ENCODE results near the gene CDC27.
"Not testable (repeated sequence)": the region's sequence is repeated elsewhere in the genome, so short reads cannot be mapped to it uniquely, and the experiment has no call there.

Gene CDC27, protein sequence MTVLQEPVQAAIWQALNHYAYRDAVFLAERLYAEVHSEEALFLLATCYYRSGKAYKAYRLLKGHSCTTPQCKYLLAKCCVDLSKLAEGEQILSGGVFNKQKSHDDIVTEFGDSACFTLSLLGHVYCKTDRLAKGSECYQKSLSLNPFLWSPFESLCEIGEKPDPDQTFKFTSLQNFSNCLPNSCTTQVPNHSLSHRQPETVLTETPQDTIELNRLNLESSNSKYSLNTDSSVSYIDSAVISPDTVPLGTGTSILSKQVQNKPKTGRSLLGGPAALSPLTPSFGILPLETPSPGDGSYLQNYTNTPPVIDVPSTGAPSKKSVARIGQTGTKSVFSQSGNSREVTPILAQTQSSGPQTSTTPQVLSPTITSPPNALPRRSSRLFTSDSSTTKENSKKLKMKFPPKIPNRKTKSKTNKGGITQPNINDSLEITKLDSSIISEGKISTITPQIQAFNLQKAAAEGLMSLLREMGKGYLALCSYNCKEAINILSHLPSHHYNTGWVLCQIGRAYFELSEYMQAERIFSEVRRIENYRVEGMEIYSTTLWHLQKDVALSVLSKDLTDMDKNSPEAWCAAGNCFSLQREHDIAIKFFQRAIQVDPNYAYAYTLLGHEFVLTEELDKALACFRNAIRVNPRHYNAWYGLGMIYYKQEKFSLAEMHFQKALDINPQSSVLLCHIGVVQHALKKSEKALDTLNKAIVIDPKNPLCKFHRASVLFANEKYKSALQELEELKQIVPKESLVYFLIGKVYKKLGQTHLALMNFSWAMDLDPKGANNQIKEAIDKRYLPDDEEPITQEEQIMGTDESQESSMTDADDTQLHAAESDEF

DNA sequence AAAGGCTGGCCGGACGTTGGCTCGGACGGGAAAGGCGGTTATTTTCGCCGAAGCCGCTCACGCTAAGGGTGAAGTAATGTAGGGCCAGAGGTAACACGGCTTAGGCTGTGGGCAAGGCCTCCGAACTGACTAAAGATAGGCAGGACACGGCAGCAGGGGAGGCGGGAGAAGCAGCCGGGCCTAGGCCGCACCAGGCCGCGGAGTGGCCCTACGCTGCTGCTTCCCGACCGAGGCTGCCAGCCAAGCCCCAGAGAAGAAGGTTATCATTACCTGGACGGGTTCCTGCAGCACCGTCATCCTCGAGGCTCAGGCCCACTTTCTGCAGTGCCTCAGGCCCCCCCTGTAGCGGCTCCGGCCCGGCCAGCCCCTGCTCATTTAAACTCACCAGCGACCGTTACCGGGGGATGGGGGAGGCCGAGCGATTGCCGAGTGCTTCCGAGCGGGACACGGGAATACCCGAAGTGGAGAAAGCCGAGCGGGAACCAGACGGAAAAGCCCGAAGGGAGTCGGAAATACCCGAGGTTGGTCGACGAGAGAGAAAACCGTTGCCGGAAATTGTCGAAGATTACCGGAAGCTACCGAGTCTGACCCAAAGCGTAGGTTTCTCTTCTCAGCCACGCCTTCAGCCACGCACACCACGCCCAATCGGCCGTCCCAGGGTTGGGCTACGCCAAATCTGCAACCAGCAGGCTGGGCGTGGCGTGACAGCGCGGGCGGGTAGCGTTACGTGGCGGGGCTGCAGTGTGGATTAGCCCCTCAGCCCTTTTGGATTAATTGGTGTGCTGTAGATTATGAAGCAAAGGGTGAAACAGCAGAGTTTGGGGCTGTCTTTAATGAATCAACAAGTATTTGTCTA lies at the start of gene CDC27:
TSS of gene CDC27 (minus strand) at position 420 of the 856 bp plus-strand sequence. CDS start at position 297, 123 bp downstream.
- DNase-seq (ENCODE audit: low spot score): peak; percentile 100

- no peak for DNase-seq (ENCODE audit: low spot score)
Measured at GRCh38 chr17:47238321-47239010, 49.4 kb upstream of the CDC27 start.

- DNase-seq (ENCODE audit: low spot score): no peak
Measured at GRCh38 chr17:47237841-47238240, 48.7 kb upstream of the CDC27 start.

DNA sequence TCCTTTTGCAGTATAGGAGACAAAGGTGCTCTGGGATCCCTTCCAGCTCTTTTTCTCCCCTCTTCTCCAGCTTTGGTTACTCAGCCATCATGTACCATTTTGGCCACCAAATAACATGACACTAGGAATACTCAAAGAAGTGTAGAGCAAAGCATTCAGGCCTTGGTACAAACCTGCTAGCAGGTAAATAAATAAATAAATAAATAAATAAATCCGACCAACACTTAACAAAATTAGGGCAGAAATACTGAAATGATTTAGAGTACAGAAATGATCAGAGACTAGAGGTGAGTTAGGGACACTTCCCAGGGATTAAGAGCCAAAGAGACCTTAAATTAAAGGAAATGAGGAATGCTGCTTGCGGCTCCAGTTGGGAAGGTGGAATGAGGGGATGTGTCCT lies 46.8 kb upstream of the CDC27 start:
- no peak for DNase-seq (ENCODE audit: low spot score)

DNA sequence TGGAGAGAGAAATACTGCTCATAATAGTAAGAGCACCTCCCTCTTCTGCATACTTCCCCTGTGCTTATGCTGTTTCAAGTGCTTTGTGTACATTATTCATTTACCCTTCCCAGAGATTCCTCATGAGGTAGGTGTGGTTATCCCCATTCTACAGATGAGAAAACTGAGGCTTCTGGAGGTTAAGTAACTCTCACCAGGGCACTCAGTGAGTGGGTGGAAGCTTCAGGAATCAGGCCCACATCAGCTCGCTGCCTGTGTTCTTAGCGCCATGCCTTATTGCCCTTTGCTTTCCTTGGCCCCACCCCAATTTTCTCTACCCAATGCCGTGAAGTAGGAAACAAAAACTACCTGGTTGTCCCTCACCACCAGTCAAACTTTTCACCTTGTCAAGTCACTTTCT lies 46.4 kb upstream of the CDC27 start:
- no peak for DNase-seq (ENCODE audit: low spot score)

GRCh38 chr17:47232465-47232864 lies 43.4 kb upstream of the CDC27 start:
- DNase-seq (ENCODE audit: low spot score): no peak

GRCh38 chr17:47231866-47232265 lies 42.8 kb upstream of the CDC27 start:
- no peak for DNase-seq (ENCODE audit: low spot score)

DNA sequence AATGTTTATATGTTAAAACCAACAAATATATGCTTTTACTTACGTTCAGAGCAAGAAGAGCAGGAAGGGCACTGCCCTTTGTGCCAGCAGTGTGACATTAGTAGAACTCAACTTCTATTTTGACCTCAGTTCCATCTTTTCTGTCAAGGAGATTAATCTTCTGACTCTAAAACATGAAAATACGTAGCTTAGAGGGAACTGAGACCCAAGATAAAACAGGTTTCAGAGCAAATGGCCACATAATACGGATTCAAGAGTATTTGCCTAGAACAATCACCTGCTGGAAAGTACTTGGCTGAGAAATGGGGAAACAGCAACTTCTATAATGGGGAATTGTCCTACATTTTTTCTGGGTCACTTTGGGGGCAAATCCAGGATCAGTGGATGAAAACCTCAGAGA lies 42.2 kb upstream of the CDC27 start:
- no peak for DNase-seq (ENCODE audit: low spot score)

DNA sequence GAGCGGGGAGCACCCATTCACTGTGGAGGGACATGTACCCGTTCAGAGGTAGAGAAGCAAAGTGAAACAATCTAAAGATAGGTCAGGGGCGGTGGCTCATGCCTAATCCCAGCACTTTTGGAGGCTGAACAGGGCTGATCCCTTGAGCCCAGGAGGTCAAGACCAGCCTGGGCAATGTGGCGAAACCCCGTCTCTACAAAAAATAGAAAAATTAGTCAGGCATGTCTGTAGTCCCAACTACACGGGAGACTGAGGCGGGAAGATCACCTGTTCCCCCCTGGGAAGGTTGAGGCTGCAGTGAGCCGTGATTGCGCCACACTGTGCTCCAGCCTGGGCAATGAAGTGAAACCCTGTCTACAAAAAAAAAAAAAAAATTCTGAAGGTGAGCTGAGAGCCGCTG lies 41.8 kb upstream of the CDC27 start:
- no peak for DNase-seq (ENCODE audit: low spot score)

GRCh38 chr17:47229535-47230443 lies 40.7 kb upstream of the CDC27 start:
- peak; percentile 86 for DNase-seq (ENCODE audit: low spot score)

GRCh38 chr17:47227862-47228261 lies 38.8 kb upstream of the CDC27 start:
- no peak for DNase-seq (ENCODE audit: low spot score)

- no peak for DNase-seq (ENCODE audit: low spot score)
Measured at GRCh38 chr17:47225911-47226688, 37.0 kb upstream of the CDC27 start.

- DNase-seq (ENCODE audit: low spot score): peak; percentile 73
Measured at GRCh38 chr17:47225436-47225858, 36.4 kb upstream of the CDC27 start.

DNA sequence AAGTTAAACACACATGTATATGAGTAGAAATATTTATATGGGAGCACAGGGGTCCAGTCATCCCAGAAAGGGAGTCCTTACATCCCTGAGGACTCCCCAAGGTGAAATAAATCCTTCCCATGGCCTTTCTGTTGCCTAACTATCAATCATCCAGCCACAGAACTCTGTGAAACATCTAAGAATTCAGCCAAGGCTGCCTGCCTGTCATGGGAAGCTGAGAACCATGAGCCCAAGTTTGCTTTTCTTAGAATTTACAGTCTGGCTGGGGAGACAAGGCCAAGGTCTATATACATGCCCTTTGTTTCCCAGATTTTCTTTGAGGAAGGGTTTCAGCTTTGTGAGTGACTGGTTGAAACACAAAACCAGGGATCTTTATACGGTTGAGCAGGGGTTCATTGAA lies 35.9 kb upstream of the CDC27 start:
- DNase-seq (ENCODE audit: low spot score): no peak

DNA sequence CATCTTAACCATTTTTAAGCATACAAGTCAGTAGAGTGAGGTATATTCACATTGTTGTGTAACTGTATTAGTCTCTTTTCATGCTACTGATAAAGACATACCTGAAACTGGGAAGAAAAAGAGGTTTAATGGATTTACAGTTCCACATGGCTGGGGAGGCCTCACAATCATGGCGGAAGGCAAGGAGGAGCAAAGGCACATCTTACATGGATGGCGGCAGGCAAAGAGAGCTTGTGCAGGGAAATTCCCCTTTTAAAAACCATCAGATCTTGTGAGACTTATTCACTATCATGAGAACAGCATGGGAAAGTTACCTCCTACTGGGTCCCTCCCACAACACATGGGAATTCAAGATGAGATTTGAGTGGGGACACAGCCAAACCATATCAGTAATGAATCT lies 35.0 kb upstream of the CDC27 start:
- DNase-seq (ENCODE audit: low spot score): not testable (repeated sequence)

DNA sequence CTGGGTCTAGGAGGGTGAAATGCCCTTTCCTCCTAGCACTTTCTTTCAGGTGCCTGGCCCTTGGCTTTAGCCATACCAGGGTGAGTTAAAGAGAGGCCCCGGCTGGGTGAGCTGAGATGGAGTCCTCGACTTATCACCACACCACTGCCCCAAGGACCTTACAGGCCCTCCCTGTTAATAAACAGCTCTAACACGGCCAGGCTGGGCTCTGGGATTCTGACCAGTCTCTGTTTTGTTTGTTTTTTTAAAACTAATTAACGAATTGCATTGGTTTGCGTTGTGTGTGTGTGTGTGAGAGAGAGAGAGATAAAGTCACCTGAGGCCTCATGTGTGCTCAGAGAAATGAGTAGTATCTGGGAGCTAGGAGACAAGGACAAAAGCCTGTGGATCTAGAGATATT lies 34.4 kb upstream of the CDC27 start:
- no peak for DNase-seq (ENCODE audit: low spot score)

DNA sequence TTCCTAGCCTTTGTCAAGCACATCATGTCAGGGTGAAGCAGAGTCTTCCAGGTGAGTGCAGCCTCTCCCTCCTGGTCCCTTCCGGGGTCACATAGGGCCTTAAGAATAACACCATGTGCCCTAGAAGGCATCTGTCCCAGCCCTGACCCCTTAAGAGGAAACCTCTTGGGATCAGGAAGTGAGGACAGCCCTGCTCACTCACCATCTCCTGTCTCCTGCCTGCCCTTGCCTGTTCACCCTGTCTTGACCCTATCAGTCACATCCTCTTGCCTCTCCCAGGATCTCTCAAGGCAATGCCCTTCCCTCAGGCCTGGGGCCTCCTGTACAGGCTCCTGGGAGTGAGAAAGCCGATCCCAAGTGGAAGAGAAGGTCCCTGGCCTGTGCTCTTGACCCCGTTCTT lies 33.9 kb upstream of the CDC27 start:
- no peak for DNase-seq (ENCODE audit: low spot score)

DNA sequence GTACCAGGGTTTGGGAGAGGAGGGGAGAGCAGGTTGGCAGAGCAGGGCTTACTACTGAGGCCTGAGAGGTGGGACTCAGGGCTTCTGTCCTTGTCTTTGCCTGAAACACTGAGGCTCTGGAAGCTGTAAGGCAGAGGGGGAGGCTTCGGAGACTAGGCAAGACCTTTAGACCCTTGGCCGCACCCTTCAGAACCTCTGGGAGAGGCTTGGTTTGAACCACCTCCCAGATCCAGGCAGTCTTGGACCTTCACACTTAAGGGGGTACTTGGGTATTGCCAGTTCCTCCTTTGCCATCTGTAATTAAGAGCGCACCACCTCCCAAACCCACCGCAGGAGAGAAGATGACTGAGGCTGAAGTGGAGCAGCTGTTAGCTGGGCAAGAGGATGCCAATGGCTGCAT lies 33.0 kb upstream of the CDC27 start:
- DNase-seq (ENCODE audit: low spot score): no peak

GRCh38 chr17:47221154-47221553 lies 32.1 kb upstream of the CDC27 start:
- no peak for DNase-seq (ENCODE audit: low spot score)

GRCh38 chr17:47220531-47220999 lies 31.5 kb upstream of the CDC27 start:
- no peak for DNase-seq (ENCODE audit: low spot score)

Data from hematopoietic multipotent progenitor cell treated with erythropoietin and hydrocortisone succinate and interleukin-3 and kit ligand, for 17 days (in vitro differentiated cells).